KG1 (cell line): ENCODE results near the gene CNTNAP5.

Source experiments
- DNase-seq: peaks from one replicate; lab custom pipeline; 2025; lab: John Stamatoyannopoulos, UW

Gene CNTNAP5

DNA sequence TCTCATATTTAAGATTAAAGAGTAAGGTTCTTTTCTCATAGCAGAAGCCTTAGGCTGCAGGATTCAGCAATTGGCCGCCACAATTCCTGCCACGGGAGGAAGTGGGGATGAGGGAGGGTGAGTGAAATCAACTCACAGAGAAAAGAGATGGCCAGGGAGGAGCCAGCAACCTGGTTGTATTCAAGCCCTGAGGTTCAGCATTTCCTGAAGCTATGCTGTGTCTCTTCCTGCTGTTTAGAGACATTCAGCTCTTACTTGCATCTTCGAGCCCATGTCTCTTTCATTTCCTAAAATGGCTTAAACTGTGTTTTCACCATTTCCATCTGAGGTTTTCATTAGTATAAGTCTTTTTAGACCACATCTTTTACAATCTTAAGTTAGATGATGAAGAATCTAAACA is 522.6 kb downstream of the CNTNAP5 start:
- DNase-seq = no peak

DNA sequence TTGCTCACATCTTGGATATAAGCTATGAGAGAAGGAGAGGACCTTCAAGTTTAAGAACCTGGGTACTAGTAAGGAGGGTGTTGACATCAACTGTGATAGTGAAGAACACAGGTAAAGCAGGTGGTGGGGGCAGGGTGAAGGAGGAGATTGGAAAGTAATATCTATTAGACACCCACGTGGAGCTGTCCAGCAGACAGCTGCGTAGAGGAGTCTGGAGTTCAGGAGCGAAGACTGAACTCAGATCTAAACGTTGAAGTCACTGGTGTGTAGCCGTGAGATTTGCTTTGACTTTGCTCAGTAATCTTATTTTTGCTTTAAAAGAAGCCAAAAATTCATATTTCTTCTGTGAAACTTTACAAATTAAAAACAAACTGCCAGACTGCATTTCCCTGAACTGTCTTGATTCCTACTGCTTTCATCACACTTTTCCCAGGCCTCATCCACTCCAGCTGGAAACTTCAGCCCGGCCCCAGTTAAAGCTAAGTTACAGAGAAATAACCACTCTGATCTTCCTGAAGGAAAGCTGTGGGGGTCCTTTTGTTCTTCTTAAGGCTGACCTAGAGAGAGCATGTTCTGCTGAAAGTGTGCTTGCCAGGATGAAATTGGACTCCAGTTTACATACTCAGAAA is 533.3 kb downstream of the CNTNAP5 start:
- no peak for DNase-seq

DNA sequence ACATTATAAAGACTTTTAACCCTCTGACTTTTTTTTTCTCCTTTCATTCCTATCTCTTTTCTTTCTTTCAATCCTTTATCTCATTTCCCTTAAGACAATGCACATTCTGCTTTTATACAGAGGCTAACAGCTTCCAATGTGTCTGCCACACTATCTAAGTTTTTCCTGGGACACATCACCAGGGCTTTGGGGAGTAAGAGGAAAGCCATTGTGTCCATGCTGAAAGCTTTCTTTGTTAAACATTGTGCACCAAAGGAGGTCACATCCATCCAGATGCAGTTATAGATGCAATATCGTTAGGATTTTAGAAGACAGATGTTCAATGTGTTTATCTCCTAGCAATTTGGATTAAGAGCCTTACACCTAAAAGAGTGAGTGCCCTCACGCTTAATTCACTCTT is 534.1 kb downstream of the CNTNAP5 start:
- DNase-seq = no peak

DNA sequence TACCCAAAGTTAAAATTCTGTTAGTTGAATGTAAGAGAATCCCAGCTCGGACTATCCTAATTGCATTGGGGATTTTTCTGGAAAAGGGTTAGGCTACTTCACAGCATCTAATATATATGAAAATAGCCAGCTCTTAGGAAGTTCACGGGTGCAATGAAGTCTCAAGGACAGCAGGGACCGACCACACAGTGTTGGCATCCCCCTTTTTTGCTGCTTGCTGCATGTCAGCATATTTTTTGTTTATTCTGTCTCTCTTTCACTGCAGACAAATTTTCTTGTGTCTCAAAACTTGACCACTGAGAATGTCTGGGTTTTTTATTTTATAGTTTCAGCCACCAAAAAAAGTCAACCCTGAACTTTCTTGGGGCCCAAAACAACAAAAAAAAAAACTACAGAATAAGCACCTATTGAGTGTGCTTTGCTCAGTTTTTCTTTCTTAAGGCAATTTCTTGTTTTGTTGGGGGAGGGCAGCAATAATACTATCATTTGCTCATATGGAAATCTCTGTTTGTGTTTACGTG is 535.6 kb downstream of the CNTNAP5 start:
- no peak for DNase-seq

DNA sequence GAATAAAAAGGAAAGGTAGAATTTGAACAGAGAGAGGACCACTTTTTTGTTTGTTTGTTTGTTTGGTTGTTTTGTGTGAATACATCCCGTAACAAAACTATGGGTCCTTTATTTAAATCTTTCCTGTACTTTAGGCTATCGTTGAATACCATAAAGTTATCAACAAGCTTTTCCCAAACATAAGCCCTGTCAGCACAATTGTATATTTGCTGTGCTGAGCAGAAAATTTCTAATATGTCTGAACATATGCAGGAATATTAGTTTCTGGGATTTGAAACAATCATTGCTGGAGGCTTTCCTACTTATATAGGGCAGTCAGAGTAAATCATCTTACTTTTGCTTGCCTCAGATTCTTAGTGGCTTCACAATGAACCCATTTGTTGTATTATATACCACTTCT is 536.4 kb downstream of the CNTNAP5 start:
- no peak for DNase-seq

DNA sequence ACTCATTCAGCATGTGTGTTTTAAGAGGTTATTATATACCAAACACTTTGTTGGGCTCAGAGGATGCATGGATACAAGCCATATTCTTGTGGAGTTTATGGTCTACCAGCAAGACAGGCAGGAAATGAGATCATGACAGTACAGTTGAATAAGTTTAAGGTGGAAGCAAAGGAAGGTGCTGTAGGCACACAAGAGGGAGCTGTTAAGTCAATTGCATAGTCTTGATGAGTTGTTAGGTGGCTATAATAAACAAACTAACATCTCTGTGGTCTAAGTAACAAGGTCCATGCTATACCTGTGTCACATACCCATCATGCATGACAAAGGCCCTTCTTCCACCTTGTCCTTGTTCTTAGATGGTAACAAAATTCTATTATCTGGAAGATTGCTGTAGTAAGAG is 538.3 kb downstream of the CNTNAP5 start:
- no peak for DNase-seq

DNA sequence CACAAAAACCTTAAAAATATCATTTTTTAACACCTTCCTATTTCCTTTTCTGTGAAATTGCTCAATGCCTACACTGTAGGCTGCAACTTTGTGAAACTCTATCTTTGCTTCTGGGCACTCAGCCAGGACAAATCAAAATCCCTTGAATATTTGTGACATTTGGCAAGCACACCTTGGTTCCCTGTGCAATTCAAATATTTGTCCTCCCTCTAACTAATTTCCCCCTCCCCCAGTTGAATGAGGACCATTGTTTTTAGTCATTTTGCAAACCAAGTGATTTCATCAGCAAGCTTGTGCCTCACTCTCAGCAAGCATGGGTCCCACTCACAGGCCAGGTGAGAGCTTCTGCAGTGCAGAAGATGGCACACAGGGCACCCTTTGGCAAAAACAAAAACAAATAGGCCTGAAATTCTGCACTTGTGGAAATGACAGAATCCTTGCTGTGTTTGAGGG is 541.5 kb downstream of the CNTNAP5 start:
- DNase-seq = no peak

DNA sequence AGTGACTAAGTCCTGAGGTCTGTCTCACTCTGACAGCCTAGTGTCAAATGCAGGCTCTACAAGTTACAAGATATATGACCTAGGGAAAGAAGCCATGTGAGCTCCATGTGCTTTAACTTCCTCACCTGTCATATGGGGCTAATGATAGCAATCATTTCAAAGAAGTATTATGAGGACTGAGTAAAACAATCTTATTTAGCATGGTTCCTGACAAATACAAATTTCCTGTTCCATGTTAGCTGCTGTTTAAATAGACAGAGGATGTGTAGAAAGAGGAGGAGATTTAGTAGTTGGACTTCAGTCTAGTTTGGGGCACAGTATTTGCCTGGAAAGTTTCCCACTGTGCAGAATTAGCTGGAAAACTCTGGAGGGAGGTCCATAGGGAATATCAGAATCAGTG is 545.8 kb downstream of the CNTNAP5 start:
- no peak for DNase-seq

DNA sequence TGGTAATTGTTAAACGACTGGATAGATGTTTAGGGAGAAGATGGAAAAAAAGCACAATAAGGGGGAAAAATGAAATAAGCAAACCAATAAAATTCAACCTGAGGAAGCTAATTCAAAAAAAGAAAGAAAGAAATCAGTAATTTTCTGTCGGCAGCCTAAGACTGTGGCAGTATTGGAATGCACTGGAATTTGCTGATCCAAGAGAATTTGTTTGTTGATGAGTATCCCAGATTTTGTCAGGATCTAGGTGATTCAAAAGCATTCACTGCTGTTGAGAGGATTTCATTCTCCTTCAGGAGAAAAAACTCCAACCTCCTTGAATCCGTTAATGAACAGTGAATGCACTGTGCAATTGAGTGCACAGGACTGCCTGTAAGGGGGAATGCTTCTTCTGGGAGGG is 546.7 kb downstream of the CNTNAP5 start:
- DNase-seq = no peak

DNA sequence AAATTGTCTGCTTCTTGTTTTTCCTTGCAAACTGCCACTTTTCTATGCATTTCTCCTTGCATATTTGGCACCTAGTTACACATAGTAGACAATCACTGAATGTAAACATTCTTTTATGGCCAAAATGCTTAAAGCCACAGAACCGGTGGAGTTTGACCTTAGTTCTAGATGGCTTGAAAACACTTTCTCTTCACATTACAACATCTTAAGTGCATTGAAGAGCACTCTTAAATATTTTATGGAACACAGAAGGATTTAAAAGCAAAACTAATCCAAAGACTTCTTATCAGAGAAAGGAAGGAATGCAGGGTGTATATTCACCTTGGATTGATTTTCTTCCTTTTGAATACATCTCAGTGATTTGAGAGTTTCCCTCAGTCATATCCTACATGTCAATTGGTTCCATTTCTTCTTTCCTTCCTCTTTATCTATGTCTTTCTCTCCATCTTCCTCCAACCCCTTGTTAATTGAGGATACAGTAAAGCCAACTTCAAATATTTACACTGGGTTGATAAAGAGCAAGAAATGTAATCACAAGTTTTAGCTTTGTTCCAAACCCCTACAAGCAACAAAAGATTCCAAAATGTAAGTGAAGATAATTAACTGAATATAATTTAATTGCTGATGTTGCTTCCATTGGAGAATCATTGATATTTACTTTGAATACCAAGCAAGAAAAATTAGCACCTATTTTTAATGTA is 548.0 kb downstream of the CNTNAP5 start:
- no peak for DNase-seq

DNA sequence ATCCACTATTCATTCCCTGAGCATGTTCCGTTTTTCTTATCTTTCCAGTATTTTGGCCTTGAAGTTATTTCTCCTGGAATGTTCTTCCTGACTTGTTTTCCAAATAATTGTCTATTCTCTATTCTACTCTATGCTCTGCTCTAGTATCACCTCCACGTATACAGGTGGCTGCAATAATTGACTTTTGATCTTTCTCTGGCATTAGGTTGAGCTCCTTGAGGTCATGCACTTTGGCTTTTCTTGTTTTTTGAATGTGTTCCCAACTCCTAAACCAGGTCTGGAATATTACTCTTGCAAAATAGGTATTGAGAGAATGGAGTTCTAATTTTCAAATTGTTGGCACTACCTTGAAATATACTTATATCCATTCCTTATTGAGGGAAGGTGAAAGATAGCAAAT is 550.4 kb downstream of the CNTNAP5 start:
- no peak for DNase-seq

DNA sequence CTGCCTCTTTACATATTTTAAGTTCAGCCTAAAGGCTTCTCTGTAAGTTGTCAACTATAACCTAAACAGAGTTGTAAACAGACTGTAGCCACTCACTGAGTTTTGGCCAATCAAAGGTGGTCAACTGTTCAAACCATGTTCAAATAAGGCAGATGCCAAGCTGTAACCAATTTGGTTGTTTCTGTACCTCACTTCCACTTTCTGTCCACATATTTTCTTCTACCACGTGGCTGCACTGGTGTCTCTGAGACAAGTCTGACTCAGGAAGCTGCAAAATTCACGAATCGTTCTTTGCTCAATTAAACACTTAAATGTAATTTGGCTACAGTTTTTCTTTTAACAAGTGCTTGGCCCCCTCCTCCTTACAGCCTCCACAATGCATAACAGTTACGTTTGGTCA is 555.2 kb downstream of the CNTNAP5 start:
- no peak for DNase-seq

DNA sequence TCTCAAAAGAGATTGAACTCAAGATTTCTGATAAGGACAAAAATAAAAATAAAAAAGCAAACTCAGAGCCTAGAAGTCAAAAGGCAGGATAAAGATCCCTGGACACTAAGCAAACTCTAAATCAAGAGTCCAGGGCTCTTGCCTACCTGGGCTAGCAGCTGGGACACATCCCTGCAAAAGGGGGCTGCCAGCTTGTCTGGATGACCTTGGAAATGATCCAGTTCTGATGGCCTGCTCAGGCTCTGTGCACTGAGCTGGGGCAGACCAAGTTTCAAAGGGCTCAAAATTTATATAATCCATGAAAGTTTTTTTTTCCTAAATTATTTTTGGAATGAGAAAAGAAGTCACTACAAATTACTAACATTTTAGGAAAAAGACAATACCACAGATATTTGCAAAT is 557.3 kb downstream of the CNTNAP5 start:
- DNase-seq = no peak

DNA sequence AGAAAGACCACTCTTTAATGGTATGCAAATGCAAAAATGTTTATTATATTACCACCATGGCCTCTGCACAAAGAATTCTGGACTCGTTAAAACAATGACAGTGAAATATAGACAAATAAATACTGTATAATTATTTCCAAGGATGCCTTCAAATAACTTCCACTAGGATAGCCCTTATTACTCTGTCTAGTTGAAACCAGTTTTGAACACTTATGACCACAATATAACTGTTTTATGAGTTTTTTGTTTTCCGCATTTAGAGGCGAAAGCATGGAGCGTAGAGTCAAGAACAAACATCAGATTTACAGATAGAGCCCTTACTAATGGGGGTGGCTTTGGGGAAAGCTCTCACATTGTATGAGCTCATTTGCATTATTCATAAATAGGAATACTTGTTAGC is 559.5 kb downstream of the CNTNAP5 start:
- no peak for DNase-seq

DNA sequence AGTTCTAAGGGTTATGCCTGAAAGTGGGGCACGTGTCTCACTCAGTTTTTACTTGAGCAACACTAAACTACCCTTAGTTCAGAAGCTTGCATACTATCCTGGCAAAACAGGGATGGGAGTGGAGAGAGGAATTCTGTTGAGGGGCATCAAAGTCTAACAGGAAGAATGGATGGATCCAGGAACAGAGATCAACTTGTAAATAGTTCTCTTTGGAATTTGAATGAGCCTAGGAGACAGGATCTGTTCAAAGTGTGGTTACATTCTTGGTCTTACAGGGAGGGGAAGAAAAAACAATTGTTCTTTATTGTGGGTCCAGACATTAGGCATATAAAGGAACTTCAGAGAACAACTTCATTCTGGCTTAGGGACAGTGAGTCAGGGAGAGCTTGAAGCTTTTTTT is 560.2 kb downstream of the CNTNAP5 start:
- no peak for DNase-seq

DNA sequence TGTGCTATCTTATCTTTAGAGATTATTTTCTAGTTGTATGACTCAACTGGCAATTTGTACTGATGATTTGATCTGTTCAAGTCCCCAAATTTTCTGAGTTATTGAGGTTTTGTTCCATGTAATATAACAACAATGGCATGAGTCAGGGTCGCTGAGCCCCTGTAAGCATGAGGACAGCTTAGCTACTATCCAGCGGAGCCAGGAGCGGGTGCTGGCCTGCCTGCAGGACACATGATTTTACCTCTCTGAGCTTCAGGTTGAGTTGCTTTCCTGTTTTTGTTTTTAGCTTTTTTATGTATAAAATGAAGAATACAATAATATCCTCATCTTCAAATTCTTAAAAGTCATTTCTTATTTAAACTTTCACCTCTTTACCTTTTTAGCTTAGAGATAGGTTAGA is 561.1 kb downstream of the CNTNAP5 start:
- DNase-seq = no peak

DNA sequence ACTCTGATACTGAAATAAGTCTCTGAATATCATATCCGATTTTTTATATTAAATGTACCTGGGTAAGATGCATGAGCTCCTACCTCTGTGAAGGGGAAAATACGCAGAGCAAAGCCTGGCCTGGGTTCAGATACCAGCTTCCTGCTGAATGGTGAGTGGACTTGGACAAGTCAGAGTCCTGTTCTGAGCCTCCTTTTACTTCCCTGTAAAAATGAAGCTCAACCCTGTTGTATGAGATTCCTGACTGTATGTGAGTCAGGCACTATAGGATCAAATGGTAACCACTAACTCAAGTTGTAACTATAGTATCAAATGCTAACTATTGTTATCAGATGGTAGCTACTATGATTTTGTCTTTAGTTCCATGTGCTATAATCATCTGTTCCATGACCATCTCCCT is 561.7 kb downstream of the CNTNAP5 start:
- DNase-seq = no peak

DNA sequence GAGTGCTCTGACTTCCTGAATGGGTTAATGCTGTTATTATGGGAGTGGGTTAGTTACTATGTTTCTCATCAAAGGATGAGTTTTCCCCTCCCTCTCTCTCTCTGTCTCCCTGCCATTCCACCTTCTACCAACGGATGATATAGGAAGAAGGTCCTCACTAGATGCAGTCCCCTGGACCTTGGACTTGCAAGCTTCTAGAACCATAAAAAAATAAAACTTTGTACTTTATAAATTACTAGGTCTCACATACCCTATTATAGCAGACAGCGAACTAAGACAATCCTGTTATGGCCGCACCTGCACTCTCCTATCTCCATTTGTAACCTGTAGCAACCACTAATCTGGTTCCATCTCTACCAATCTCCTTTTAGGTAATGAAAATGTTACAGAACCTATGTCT is 564.9 kb downstream of the CNTNAP5 start:
- DNase-seq = no peak

DNA sequence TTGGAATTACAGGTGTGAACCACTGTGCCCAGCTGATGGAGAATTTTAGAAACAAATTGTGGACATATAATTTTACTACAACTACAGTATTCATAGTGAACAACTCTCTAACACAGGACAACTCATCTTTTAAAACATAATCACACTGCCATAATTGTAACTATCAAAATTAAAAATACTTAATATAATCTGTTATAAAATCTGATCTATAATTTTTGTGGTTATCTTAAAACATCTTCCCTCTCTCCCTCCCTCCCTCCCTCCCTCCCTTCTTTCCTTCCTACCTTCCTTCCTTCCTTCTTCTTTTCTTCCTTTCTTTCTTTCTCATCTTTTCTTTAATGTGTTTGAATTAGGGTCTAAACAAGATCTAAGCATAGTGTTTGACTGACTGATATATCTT is 577.7 kb downstream of the CNTNAP5 start:
- DNase-seq = no peak

DNA sequence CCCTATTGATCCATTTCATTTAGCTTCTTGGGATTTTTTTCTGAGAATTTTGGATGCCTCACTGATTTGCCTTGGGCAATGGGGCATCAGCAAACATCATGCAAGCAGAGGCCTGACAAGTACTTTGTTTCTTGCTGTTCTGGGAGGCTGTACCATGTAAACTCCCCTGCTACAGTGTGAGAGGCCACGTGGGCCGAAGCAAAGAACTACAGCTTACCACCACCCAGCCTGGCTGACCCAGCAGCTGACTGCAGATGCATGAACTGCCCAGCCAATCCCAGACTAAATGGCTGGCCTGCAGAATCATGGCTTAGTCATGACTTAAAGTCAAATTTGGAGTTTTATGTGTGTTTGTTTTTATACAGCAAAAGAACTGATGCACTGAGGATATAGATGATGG is 579.9 kb downstream of the CNTNAP5 start:
- DNase-seq = no peak

DNA sequence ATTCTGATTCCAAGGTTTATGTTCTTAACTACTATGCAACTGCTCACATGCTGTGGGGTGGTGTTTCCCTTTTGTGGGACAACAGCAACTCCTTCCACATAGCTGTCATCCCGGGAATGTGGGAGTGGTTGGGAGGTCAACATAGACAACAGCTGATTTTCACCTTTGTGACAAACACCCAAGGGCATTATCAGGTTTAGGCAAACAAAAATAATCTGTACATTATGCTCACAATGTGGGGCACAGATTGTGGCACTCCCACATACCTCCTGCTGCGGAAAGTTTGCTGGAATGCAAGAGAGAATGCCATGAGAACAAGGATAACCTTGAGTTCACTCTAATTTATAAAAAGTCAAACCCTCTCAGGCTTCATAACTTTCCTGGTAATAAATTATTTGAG is 582.6 kb downstream of the CNTNAP5 start:
- no peak for DNase-seq

DNA sequence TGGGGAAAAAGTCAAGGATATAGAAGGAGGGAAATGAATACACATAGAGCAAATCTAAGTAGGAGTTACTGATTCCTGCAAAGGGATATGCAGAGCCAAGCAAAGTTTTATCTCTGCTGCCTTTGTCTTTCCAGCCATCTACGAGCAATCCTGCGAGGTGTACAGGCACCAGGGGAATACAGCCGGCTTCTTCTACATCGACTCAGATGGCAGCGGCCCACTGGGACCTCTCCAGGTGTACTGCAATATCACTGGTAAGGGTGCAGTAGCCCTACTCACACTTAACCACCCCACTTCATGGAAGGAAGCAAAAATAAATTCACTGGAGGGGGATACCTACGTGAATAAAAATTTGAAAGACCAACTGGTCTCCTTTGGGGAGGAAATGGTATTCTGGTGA is 584.6 kb downstream of the CNTNAP5 start:
- DNase-seq = no peak

DNA sequence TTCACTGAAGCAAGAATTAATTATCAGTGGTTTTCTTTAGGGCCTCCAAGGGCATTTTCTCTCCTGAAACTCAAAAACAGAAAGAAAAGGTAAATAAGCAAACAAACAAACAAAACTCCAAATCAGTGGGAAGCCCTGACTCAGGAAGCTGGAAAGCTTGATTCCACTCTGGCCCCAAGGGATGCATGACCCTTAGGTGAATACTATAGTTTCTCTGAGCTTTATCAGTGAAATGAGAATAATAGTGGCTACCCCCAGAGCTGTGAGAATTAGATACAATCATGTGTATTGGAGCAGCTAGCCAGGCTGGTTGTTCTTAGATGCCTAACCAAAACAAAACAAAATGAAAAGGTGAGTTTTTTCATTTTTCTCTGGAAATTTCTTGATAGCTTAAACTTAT is 585.1 kb downstream of the CNTNAP5 start:
- no peak for DNase-seq

DNA sequence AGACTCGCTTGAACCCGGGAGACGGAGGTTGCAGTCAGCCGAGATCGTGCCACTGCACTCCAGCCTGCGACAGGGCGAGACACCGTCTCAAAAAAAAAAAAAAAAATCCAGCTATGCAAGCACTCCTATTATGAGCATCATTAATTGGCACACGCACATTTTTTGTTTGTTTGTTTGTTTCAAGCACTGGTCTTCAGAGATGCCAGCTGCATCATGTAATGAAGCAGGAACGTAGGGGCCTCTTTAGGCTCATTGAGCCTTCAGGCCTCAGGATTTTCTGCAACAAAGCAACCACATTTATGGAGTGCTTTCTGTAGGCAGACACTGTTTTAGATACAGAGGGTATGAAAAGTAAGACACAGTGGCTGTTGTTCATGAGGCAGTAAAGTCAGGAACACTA is 585.8 kb downstream of the CNTNAP5 start:
- no peak for DNase-seq
